Caco-2 (cell line): Measurements from ENCODE around the gene ARHGAP44. TPM values are rescaled to one million over a fixed set of nuclear protein-coding genes. Genes with fewer than 3 reads are reported as not detected.

Source experiments
- BruUV-seq: library from RNA; stranded (reverse); fragments of 400-500 nt; replicated peaks from 2 replicates; lab custom pipeline; 2021; lab: Mats Ljungman, UMichigan
- CTCF ChIA-PET: fragments of 300-600 bp; sonication (Branson Sonifier 250); formaldehyde crosslinking; loops from one replicate; lab custom pipeline; 2022; ENCODE audit warnings: antibody characterized with exemption; lab: Charles Lee
- POLR2A ChIA-PET: fragments of 300-600 bp; sonication (Branson Sonifier 250); formaldehyde crosslinking; loops from one replicate; lab custom pipeline; 2022; ENCODE audit warnings: antibody characterized with exemption; lab: Charles Lee
- DNase-seq, 2 experiments: peaks; one replicate each; pipeline versions ENCODE4 v3.0.0 to v3.0.0-alpha.2; 2020 to 2022
- H3K27me3 ChIP-seq: replicated peaks from 2 replicates; pipeline ENCODE4 v1.6.0; 2011; ENCODE audit warnings: low read length; ENCODE audit not compliant: control insufficient read depth, insufficient read depth
- H3K36me3 ChIP-seq: 2 replicates; pipeline ENCODE4 v1.5.1; 2011; ENCODE audit warnings: low read length; ENCODE audit not compliant: control insufficient read depth, insufficient read depth
- H3K4me1 ChIP-seq: fragments of 250-450 bp; sonication (Bioruptor Pico); 2 replicates; pipeline ENCODE4 v1.5.1; 2020; ENCODE audit warnings: mild to moderate bottlenecking
- H3K4me3 ChIP-seq: 2 replicates; pipeline ENCODE4 v1.5.1; 2011; ENCODE audit warnings: low read depth, mild to moderate bottlenecking, control low read depth, low read length
- H3K9me3 ChIP-seq: fragments of 250-450 bp; sonication (Bioruptor Pico); 2 replicates; pipeline ENCODE4 v1.5.1; 2020; ENCODE audit warnings: mild to moderate bottlenecking, moderate library complexity
- H3K27ac Mint-ChIP-seq: one replicate; pipeline ENCODE4 v1.8.0; 2022; ENCODE audit warnings: mixed read lengths; ENCODE audit not compliant: unreplicated experiment
- H3K27me3 Mint-ChIP-seq: one replicate; pipeline ENCODE4 v1.8.0; 2022; ENCODE audit warnings: mixed read lengths; ENCODE audit not compliant: insufficient read depth, unreplicated experiment
- H3K36me3 Mint-ChIP-seq: one replicate; pipeline ENCODE4 v1.8.0; 2022; ENCODE audit warnings: mild to moderate bottlenecking, mixed read lengths; ENCODE audit not compliant: insufficient read depth, unreplicated experiment
- H3K4me1 Mint-ChIP-seq: one replicate; pipeline ENCODE4 v1.8.0; 2022; ENCODE audit warnings: low read depth, mixed read lengths; ENCODE audit not compliant: unreplicated experiment
- H3K4me3 Mint-ChIP-seq: one replicate; pipeline ENCODE4 v1.8.0; 2022; ENCODE audit warnings: mild to moderate bottlenecking, moderate library complexity, mixed read lengths; ENCODE audit not compliant: unreplicated experiment
- H3K9me3 Mint-ChIP-seq: one replicate; pipeline ENCODE4 v1.8.0; 2022; ENCODE audit warnings: mixed read lengths; ENCODE audit not compliant: unreplicated experiment
- CTCF ChIP-seq, 2 experiments: fragments of 200-600 bp in 1 of 2; IDR thresholded peaks; 1 replicate in 1 of 2; 2 replicates in 1 of 2; pipeline versions ENCODE4 v1.5.1 to v1.8.0; 2011 to 2022; ENCODE audit warnings: antibody characterized with exemption in 1 of 2, control low read depth in 1 of 2, inconsistent platforms in 1 of 2, low read depth in 1 of 2, low read length in 1 of 2, mild to moderate bottlenecking in 1 of 2, moderate library complexity in 1 of 2; ENCODE audit not compliant: insufficient read depth in 1 of 2, severe bottlenecking in 1 of 2, unreplicated experiment in 1 of 2
- intact Hi-C: fragments of 100-400 bp; cut with micrococcal nuclease; formaldehyde crosslinking; loops from one replicate; pipeline ENCODE4 v1.10.0; 2022; ENCODE audit not compliant: unreplicated experiment
- total RNA-seq: library from RNA; stranded (reverse); gene quantifications from 2 replicates; pipeline ENCODE4 v1.2.3, GENCODE V29; 2022

ARHGAP44 gene
- total RNA-seq, 1 experiment from 2014 or later, result 4.5 TPM

DNA sequence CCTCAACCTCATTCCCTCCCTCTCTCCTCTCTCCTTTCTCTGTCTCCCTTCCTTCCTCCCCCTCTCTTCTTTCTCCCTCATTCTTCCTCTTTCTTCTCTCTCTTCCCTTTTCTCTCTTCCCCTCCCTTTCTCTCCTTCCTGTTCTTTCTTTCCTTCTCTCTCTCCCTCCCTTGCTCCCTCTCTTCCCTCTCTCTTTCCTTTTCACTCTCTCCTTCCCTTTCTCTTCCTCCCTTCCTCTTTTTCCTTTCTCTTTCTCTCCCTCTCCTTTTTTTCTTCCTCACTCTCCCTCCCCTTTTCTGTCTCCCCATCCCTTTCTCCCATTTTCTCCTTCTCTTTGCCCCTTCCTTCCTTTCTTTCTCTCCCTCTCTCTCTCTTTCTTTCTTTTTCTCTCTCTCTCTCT, 236.4 kb downstream of the ARHGAP44 start:
- CTCF ChIA-PET, result no interaction called here

DNA sequence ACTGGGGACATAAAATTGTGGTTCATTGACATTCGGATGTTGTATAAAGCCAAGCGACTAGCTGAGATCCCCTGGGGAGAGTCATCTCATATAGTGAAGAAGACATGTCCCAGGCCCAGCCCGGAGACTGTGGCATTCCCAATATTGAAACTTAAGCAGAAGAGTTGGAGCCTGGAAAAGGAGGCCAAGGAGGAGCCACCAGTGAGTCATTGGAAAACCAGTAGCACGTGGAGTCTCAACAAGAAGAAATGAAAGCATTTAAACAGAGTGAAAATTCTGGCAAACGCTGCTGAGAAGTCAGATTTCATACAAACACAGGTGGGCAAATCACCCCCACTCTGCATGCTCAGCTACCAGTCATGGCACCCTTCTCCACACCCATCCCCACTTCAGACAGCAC, 237.9 kb downstream of the ARHGAP44 start:
- Mint-ChIP-seq H3K27ac (no peak overlapping the region), H3K9me3 (no peaks in the 10 kb centered on the region), H3K36me3 (no peaks in the 10 kb centered on the region), H3K27me3 (no peaks in the 10 kb centered on the region), H3K4me1 (no peaks in the 10 kb centered on the region), H3K4me3 (no peak overlapping the region)
- Histone ChIP-seq H3K27me3 (no peaks in the 10 kb centered on the region), H3K36me3 (no peaks in the 10 kb centered on the region), H3K4me3 (no peak overlapping the region), H3K9me3 (no peaks in the 10 kb centered on the region), H3K4me1 (no peaks in the 10 kb centered on the region)
- TF ChIP-seq CTCF (IDR thresholded peaks at IDR 0.05; ENCODE audit: insufficient read depth in 1 of 2, low read depth in 1 of 2, low read length in 1 of 2, severe bottlenecking in 1 of 2, unreplicated experiment in 1 of 2), result no peak
- no peak for DNase-seq
- ChIA-PET CTCF (no interaction called here), POLR2A (no interaction called here)
- no TSS peak for BruUV-seq
- intact Hi-C loops, result no loop called here

More for the DNA sequence above, 236.4 kb downstream of the ARHGAP44 start:
- Histone ChIP-seq H3K27me3 (no peaks in the 10 kb centered on the region), H3K9me3 (no peaks in the 10 kb centered on the region), H3K4me1 (no peaks in the 10 kb centered on the region), H3K36me3 (no peaks in the 10 kb centered on the region), H3K4me3 (no peak overlapping the region)
- POLR2A ChIA-PET, result no interaction called here
- BruUV-seq, result no TSS peak
- Mint-ChIP-seq H3K9me3 (no peaks in the 10 kb centered on the region), H3K27ac (no peak overlapping the region), H3K27me3 (no peaks in the 10 kb centered on the region), H3K36me3 (no peaks in the 10 kb centered on the region), H3K4me3 (no peak overlapping the region), H3K4me1 (no peaks in the 10 kb centered on the region)
- TF ChIP-seq CTCF (IDR thresholded peaks at IDR 0.05; ENCODE audit: insufficient read depth in 1 of 2, low read depth in 1 of 2, low read length in 1 of 2, severe bottlenecking in 1 of 2, unreplicated experiment in 1 of 2), result no peak
- DNase-seq, result no peak
- intact Hi-C loops, result no loop called here

- POLR2A ChIA-PET, result no interaction called here
- H3K4me1 Mint-ChIP-seq, result no peaks in the 10 kb centered on the region
Observed at GRCh38 chr17:13029340-13029739, 240.0 kb downstream of the ARHGAP44 start.

More at GRCh38 chr17:13029340-13029739, 240.0 kb downstream of the ARHGAP44 start:
- H3K4me3 ChIP-seq, result no peak overlapping the region
- Mint-ChIP-seq H3K27me3 (no peaks in the 10 kb centered on the region), H3K27ac (no peak overlapping the region), H3K4me3 (no peak overlapping the region), H3K9me3 (peaks cover 4% of the 10 kb centered on the region), H3K36me3 (no peaks in the 10 kb centered on the region)
- H3K27me3 ChIP-seq, result no peaks in the 10 kb centered on the region
- CTCF ChIA-PET, result interaction anchor here (0.6 to 1.4 kb wide), 2 partner anchors 11 to 1023 kb away, joined by 3 read pairs; partner anchors contain the start of gene ELAC2
- H3K4me1 ChIP-seq, result no peaks in the 10 kb centered on the region
- DNase-seq, result no peak
- no peak for TF ChIP-seq CTCF (IDR thresholded peaks at IDR 0.05; ENCODE audit: insufficient read depth in 1 of 2, low read depth in 1 of 2, low read length in 1 of 2, severe bottlenecking in 1 of 2, unreplicated experiment in 1 of 2)
- BruUV-seq, result no TSS peak
- intact Hi-C loops, result no loop called here
- H3K9me3 ChIP-seq, result no peaks in the 10 kb centered on the region
- H3K36me3 ChIP-seq, result no peaks in the 10 kb centered on the region
